NCI-H1694 (cell line): ENCODE results near the gene STAT4.

Experiments used
- DNase-seq: peaks from one replicate; lab custom pipeline; 2025; lab: John Stamatoyannopoulos, UW

The STAT4 gene

DNA sequence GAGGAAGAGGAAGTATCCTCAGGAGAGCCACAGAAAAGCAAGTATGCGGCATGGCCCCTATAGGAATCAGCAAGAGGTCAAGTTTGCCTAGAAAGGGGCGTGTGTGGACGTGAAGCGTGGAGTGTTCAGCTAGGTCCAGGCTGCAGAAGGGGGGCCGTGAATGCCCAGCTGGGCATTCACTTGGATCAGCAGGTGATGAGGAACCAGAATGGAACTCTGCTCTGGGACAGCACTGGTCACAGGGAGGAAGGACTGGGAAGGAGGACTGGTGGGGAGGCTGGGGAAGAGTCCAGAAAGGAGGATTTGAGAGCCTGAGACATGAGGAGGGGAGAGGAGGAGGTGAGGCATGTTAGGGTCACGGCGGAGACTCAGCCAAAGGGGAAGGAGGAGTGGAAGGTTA is 156.6 kb downstream of the STAT4 start:
- no peak for DNase-seq

GRCh38 chr2:190993292-190993643 is 157.5 kb downstream of the STAT4 start:
- no peak for DNase-seq

DNA sequence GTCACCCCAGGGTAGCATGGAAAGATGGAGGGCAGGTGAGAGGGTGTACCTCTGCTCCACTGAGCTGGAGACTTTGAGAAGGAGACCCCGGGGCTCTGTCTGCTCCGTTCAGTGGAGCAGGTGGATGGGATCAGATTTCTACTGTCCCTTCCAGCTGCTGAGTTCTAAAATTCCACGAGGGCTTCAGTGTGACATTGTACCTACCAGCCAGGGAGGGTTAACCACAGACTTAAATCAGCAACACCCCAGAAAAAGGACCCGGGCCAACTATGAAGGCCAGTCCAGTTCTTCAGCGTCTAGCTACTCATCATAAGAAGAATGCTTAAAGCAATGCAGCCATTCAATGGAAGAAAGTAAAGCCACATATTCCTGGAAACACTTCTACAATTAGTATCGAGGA is 160.7 kb downstream of the STAT4 start:
- no peak for DNase-seq

DNA sequence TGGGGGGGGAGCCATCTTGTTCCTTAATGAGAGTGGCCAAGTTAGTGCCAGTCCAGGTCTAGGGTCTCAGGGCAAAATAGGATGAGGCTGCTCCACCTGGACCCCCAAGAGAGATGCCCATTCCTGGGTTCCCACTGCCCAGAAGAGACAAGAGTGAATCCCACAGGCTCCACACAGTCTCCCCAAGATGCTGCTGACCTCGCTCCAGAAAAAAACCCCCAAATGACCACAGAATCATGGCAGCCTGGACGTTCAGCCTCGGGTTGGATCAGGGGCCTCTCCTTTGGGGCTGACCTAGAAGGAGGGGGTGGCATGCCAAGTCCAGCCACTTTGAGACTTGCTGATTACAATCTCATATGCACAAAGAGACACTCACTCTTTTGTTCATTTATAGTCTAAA is 161.9 kb downstream of the STAT4 start:
- DNase-seq, result no peak

GRCh38 chr2:190987938-190988337 is 162.9 kb downstream of the STAT4 start:
- no peak for DNase-seq

DNA sequence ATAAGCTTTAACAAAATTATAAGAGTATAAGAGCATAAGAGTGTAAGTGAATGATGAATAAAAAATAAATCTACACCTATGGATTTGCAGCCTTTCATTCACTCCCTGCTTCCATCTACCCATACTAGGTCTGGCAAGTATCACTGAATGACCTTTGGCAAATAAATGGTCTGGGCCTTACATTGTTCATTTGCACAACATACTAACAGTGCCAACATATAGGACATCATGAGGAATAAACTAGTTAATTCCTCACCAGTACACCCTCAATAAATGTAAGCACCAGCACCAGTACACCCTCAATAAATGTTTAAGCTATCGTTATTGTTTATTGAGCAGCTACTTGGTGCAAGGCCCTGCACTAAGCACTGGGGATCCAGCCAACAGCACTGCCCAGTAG is 163.7 kb downstream of the STAT4 start:
- DNase-seq, result no peak

GRCh38 chr2:190986221-190986953 is 164.4 kb downstream of the STAT4 start:
- DNase-seq, result no peak

DNA sequence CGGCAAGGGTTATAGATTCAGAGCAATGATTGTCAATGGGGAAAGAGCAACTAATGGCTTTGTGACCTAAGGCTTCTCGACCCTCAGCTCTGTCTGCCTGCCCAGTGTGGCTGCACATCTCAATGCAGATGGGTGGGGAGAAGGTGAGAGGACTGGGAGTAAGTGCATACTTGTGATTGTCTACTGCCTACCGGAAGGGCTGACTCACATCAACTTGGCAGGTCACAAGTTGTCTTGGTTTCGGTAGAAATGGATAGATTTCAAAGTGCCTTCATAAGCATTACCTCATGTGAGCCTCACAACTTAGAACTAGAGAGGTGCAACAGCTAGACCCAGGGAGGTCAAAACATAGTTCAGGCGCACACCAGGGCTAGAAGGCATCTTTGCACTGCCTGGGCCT is 166.2 kb downstream of the STAT4 start:
- no peak for DNase-seq

GRCh38 chr2:190982262-190983034 is 168.3 kb downstream of the STAT4 start:
- no peak for DNase-seq

- no peak for DNase-seq
Observed at GRCh38 chr2:190981733-190982132, 169.1 kb downstream of the STAT4 start.

GRCh38 chr2:190981333-190981732 is 169.5 kb downstream of the STAT4 start:
- no peak for DNase-seq

- no peak for DNase-seq
Observed at GRCh38 chr2:190980630-190981209, 170.1 kb downstream of the STAT4 start.

GRCh38 chr2:190979906-190980629 is 170.7 kb downstream of the STAT4 start:
- DNase-seq, result no peak
